ENCODE measurements around the gene KIF18A.

The KIF18A gene

DNA sequence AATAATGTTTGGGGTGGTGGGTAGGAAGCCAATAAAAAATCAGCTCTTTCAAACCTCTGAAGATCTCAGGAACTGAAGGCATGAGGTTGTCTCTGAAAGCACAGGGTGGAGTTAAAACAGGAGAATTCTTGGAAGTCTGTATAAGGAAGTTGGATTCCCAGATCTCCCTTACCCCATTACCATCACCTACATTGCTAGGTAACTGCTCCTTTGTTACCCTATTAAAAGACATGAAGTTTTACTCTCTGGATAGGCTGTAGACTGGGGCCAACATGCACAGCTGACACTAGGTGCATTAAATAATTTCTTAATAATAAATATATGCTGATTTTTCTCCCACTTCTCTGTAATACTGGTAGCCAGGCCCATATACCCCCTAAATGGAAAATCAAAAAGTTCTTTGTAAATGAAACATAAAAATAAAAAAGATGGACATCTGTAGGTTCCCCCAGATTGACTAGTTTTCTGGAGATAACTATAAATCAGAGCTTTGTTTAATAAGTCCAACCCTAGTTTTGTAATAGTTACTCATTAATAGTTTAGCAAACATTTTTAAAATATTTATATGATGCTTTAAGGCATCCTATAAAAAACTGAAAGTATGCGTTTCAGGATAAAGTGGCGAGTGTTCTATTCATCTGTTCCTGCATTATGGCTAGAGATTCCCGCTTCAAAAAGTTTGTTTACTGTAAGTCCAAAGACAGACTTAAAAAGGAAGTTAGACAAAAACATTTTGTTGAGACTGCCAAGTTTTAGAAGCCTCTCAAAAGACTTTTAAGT, 63.8 kb downstream of the KIF18A start:
- Histone ChIP-seq H3K9ac (ENCODE audit: low read length in 2 of 2) (no peak overlapping the region), H3K27me3 (ENCODE audit: control insufficient read depth in 1 of 2, insufficient read depth in 2 of 2, low read length in 2 of 2) (no peaks in the 10 kb centered on the region), H3K9me3 (ENCODE audit: control insufficient read depth in 2 of 2, low read length in 2 of 2) (no peaks in the 10 kb centered on the region), H3K36me3 (ENCODE audit: control insufficient read depth in 2 of 2, insufficient read depth in 2 of 2, low read length in 2 of 2) (no peaks in the 10 kb centered on the region), H3K27ac (ENCODE audit: low read length) (no peak overlapping the region), H3K4me1 (ENCODE audit: control insufficient read depth, insufficient read depth, low read length) (no peaks in the 10 kb centered on the region), H3K4me3 (ENCODE audit: low read length in 2 of 2) (no peak overlapping the region)

DNA sequence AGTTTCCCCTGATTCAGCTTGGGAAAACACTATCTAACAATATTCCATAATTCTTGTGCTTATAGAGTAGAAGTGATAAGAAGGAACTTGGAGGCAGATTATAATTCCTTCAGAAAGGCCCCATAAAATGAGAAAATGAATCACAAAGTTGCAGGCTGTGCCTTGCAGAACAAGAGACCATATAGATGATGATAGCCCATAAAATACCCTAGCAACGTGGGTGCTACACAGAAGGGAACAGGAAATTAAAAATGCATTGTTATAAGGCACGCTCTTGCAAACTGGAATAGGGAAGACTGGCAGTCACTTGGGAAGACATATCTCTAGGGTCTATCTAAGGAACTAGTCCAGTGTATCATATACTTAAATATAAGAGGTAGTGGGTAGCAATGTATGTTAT, 67.6 kb downstream of the KIF18A start:
- H3K36me3 ChIP-seq (ENCODE audit: control insufficient read depth in 2 of 2, insufficient read depth in 2 of 2, low read length in 2 of 2) = no peaks in the 10 kb centered on the region
- H3K4me1 ChIP-seq (ENCODE audit: control insufficient read depth, insufficient read depth, low read length) = no peaks in the 10 kb centered on the region
- no peak overlapping the region for H3K9ac ChIP-seq (ENCODE audit: low read length in 2 of 2)
- H3K27me3 ChIP-seq (ENCODE audit: control insufficient read depth in 1 of 2, insufficient read depth in 2 of 2, low read length in 2 of 2) = no peaks in the 10 kb centered on the region
- H3K4me3 ChIP-seq (ENCODE audit: low read length in 2 of 2) = no peak overlapping the region
- no peak overlapping the region for H3K27ac ChIP-seq (ENCODE audit: low read length)
- H3K9me3 ChIP-seq (ENCODE audit: control insufficient read depth in 2 of 2, low read length in 2 of 2) = no peaks in the 10 kb centered on the region

- H3K4me3 ChIP-seq (ENCODE audit: low read length in 2 of 2) = no peak overlapping the region
- H3K27me3 ChIP-seq (ENCODE audit: control insufficient read depth in 1 of 2, insufficient read depth in 2 of 2, low read length in 2 of 2) = no peaks in the 10 kb centered on the region
- no peak overlapping the region for H3K27ac ChIP-seq (ENCODE audit: low read length)
- no peaks in the 10 kb centered on the region for H3K9me3 ChIP-seq (ENCODE audit: control insufficient read depth in 2 of 2, low read length in 2 of 2)
- no peaks in the 10 kb centered on the region for H3K36me3 ChIP-seq (ENCODE audit: control insufficient read depth in 2 of 2, insufficient read depth in 2 of 2, low read length in 2 of 2)
- H3K9ac ChIP-seq (ENCODE audit: low read length in 2 of 2) = no peak overlapping the region
- no peaks in the 10 kb centered on the region for H3K4me1 ChIP-seq (ENCODE audit: control insufficient read depth, insufficient read depth, low read length)
These were observed 69.2 kb downstream of the KIF18A start for GRCh38 chr11:28038775-28039174.

- no peak overlapping the region for H3K4me3 ChIP-seq (ENCODE audit: low read length in 2 of 2)
- H3K9me3 ChIP-seq (ENCODE audit: control insufficient read depth in 2 of 2, low read length in 2 of 2) = no peaks in the 10 kb centered on the region
These were observed 81.2 kb downstream of the KIF18A start for GRCh38 chr11:28026634-28027290.

GRCh38 chr11:28017816-28018215, 90.1 kb downstream of the KIF18A start:
- no peaks in the 10 kb centered on the region for H3K27me3 ChIP-seq (ENCODE audit: control insufficient read depth in 1 of 2, insufficient read depth in 2 of 2, low read length in 2 of 2)
- H3K4me3 ChIP-seq (ENCODE audit: low read length in 2 of 2) = no peak overlapping the region
- H3K9ac ChIP-seq (ENCODE audit: low read length in 2 of 2) = no peak overlapping the region
- no peaks in the 10 kb centered on the region for H3K9me3 ChIP-seq (ENCODE audit: control insufficient read depth in 2 of 2, low read length in 2 of 2)
- no peaks in the 10 kb centered on the region for H3K4me1 ChIP-seq (ENCODE audit: control insufficient read depth, insufficient read depth, low read length)
- H3K36me3 ChIP-seq (ENCODE audit: control insufficient read depth in 2 of 2, insufficient read depth in 2 of 2, low read length in 2 of 2) = no peaks in the 10 kb centered on the region
- H3K27ac ChIP-seq (ENCODE audit: low read length) = no peak overlapping the region

More at GRCh38 chr11:28026634-28027290, 81.2 kb downstream of the KIF18A start:
- H3K4me1 ChIP-seq (ENCODE audit: control insufficient read depth, insufficient read depth, low read length) = no peaks in the 10 kb centered on the region
- H3K9ac ChIP-seq (ENCODE audit: low read length in 2 of 2) = no peak overlapping the region
- H3K27me3 ChIP-seq (ENCODE audit: control insufficient read depth in 1 of 2, insufficient read depth in 2 of 2, low read length in 2 of 2) = no peaks in the 10 kb centered on the region
- no peak overlapping the region for H3K27ac ChIP-seq (ENCODE audit: low read length)
- H3K36me3 ChIP-seq (ENCODE audit: control insufficient read depth in 2 of 2, insufficient read depth in 2 of 2, low read length in 2 of 2) = no peaks in the 10 kb centered on the region

GRCh38 chr11:28011813-28012212, 96.1 kb downstream of the KIF18A start:
- H3K4me3 ChIP-seq (ENCODE audit: low read length in 2 of 2) = no peak overlapping the region
- no peak overlapping the region for H3K9ac ChIP-seq (ENCODE audit: low read length in 2 of 2)
- H3K27me3 ChIP-seq (ENCODE audit: control insufficient read depth in 1 of 2, insufficient read depth in 2 of 2, low read length in 2 of 2) = no peaks in the 10 kb centered on the region
- no peaks in the 10 kb centered on the region for H3K36me3 ChIP-seq (ENCODE audit: control insufficient read depth in 2 of 2, insufficient read depth in 2 of 2, low read length in 2 of 2)
- no peaks in the 10 kb centered on the region for H3K4me1 ChIP-seq (ENCODE audit: control insufficient read depth, insufficient read depth, low read length)
- no peak overlapping the region for H3K27ac ChIP-seq (ENCODE audit: low read length)
- H3K9me3 ChIP-seq (ENCODE audit: control insufficient read depth in 2 of 2, low read length in 2 of 2) = no peaks in the 10 kb centered on the region

GRCh38 chr11:28009996-28010395, 98.0 kb downstream of the KIF18A start:
- Histone ChIP-seq H3K27ac (ENCODE audit: low read length) (no peak overlapping the region), H3K4me3 (ENCODE audit: low read length in 2 of 2) (no peak overlapping the region)

GRCh38 chr11:28009388-28009787, 98.6 kb downstream of the KIF18A start:
- Histone ChIP-seq H3K27ac (ENCODE audit: low read length) (no peak overlapping the region), H3K27me3 (ENCODE audit: control insufficient read depth in 1 of 2, insufficient read depth in 2 of 2, low read length in 2 of 2) (no peaks in the 10 kb centered on the region), H3K9me3 (ENCODE audit: control insufficient read depth in 2 of 2, low read length in 2 of 2) (no peaks in the 10 kb centered on the region), H3K9ac (ENCODE audit: low read length in 2 of 2) (no peak overlapping the region), H3K4me3 (ENCODE audit: low read length in 2 of 2) (no peak overlapping the region), H3K36me3 (ENCODE audit: control insufficient read depth in 2 of 2, insufficient read depth in 2 of 2, low read length in 2 of 2) (no peaks in the 10 kb centered on the region), H3K4me1 (ENCODE audit: control insufficient read depth, insufficient read depth, low read length) (no peaks in the 10 kb centered on the region)

More at GRCh38 chr11:28009996-28010395, 98.0 kb downstream of the KIF18A start:
- H3K4me1 ChIP-seq (ENCODE audit: control insufficient read depth, insufficient read depth, low read length) = no peaks in the 10 kb centered on the region
- H3K36me3 ChIP-seq (ENCODE audit: control insufficient read depth in 2 of 2, insufficient read depth in 2 of 2, low read length in 2 of 2) = no peaks in the 10 kb centered on the region
- H3K27me3 ChIP-seq (ENCODE audit: control insufficient read depth in 1 of 2, insufficient read depth in 2 of 2, low read length in 2 of 2) = no peaks in the 10 kb centered on the region
- H3K9me3 ChIP-seq (ENCODE audit: control insufficient read depth in 2 of 2, low read length in 2 of 2) = no peaks in the 10 kb centered on the region
- no peak overlapping the region for H3K9ac ChIP-seq (ENCODE audit: low read length in 2 of 2)

DNA sequence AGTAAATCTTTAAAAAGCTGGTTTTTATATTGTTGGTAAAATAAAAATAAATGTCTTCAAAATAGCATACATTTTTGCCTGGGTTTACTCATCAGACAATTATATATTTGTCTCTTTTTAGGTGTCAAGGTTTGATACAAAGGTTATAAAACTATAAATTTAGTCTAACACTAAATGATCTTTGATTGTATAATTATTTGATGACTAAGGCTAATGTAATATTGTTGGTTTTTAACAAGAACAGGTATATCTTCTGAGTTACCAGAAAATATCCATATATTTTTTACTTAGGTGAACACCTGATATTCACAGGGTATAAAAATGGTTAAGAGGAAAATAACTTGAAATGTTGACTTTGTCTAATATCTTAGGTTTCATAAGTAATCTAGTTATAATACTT, 104.3 kb downstream of the KIF18A start:
- Histone ChIP-seq H3K9me3 (ENCODE audit: control insufficient read depth in 2 of 2, low read length in 2 of 2) (peaks cover 0 to 11% of the 10 kb centered on the region in 2 donors), H3K4me1 (ENCODE audit: control insufficient read depth, insufficient read depth, low read length) (no peaks in the 10 kb centered on the region), H3K9ac (ENCODE audit: low read length in 2 of 2) (no peak overlapping the region)

GRCh38 chr11:27998552-27998951, 109.4 kb downstream of the KIF18A start:
- H3K9ac ChIP-seq (ENCODE audit: low read length in 2 of 2) = no peak overlapping the region
- H3K9me3 ChIP-seq (ENCODE audit: control insufficient read depth in 2 of 2, low read length in 2 of 2) = peaks cover 0 to 11% of the 10 kb centered on the region in 2 donors
- no peaks in the 10 kb centered on the region for H3K27me3 ChIP-seq (ENCODE audit: control insufficient read depth in 1 of 2, insufficient read depth in 2 of 2, low read length in 2 of 2)
- no peak overlapping the region for H3K4me3 ChIP-seq (ENCODE audit: low read length in 2 of 2)
- no peaks in the 10 kb centered on the region for H3K36me3 ChIP-seq (ENCODE audit: control insufficient read depth in 2 of 2, insufficient read depth in 2 of 2, low read length in 2 of 2)
- H3K4me1 ChIP-seq (ENCODE audit: control insufficient read depth, insufficient read depth, low read length) = no peaks in the 10 kb centered on the region
- no peak overlapping the region for H3K27ac ChIP-seq (ENCODE audit: low read length)

More for the DNA sequence above, 104.3 kb downstream of the KIF18A start:
- Histone ChIP-seq H3K36me3 (ENCODE audit: control insufficient read depth in 2 of 2, insufficient read depth in 2 of 2, low read length in 2 of 2) (no peaks in the 10 kb centered on the region), H3K27ac (ENCODE audit: low read length) (no peak overlapping the region), H3K4me3 (ENCODE audit: low read length in 2 of 2) (no peak overlapping the region), H3K27me3 (ENCODE audit: control insufficient read depth in 1 of 2, insufficient read depth in 2 of 2, low read length in 2 of 2) (no peaks in the 10 kb centered on the region)

DNA sequence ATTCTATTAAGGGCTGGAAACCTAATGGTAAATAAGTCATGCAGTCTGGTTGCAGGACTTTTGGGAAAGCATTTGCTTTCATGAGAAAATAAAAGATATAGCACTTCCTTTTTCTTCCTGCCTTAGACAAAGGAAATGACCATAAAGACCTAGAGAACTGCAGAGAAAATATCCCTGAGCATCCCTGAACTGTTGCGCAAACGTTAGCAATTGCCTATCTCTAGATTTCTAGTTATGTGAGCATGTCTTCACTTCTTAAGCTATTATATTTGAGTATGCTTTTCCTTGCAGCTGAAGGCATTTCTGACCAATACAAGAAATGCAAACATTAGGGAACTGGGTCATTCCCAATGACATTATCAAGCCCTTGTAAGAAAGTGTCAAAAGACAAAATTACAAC, 110.6 kb downstream of the KIF18A start:
- Histone ChIP-seq H3K27ac (ENCODE audit: low read length) (no peak overlapping the region), H3K4me1 (ENCODE audit: control insufficient read depth, insufficient read depth, low read length) (no peaks in the 10 kb centered on the region), H3K36me3 (ENCODE audit: control insufficient read depth in 2 of 2, insufficient read depth in 2 of 2, low read length in 2 of 2) (no peaks in the 10 kb centered on the region), H3K9ac (ENCODE audit: low read length in 2 of 2) (no peak overlapping the region), H3K27me3 (ENCODE audit: control insufficient read depth in 1 of 2, insufficient read depth in 2 of 2, low read length in 2 of 2) (no peaks in the 10 kb centered on the region), H3K9me3 (ENCODE audit: control insufficient read depth in 2 of 2, low read length in 2 of 2) (peaks cover 0 to 8% of the 10 kb centered on the region in 2 donors), H3K4me3 (ENCODE audit: low read length in 2 of 2) (no peak overlapping the region)
